ENCODE results near the gene AGAP1. TPM values are rescaled to one million over a fixed set of nuclear protein-coding genes. Genes with fewer than 3 reads are reported as not detected.

The AGAP1 gene
- total and polyA plus RNA-seq, 2 donors (not counting 3 experiments of a cell fraction or from before 2014, with no cell fraction given), result 10.2 to 20.9 TPM

DNA sequence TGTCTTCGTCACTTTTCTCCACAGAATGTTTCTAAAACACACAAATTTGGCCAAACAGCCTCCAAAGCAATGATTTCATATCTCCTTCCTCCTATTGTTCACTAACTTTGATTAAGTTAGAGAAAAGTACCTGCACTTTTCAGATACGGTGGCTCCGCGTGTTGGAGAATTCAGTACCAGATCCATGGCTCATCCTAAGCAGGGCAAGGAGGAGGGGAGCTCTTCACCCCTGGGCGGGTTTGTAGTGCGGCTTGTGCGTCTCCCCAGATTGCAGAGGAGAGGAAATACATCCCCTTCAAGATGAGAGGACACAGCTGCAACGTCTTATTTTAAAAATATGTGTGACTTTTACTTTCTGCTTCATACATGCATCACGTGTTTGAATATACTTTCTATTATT lies 333.0 kb downstream of the AGAP1 start:
- dilution Hi-C loops (cut with MboI; ENCODE audit: extremely low pct_ligation_motif_present, low sequenced_read_pairs), result no loop called here
- Histone ChIP-seq H3K36me3 (ENCODE audit: control insufficient read depth in 2 of 2, extremely low read depth in 1 of 2, insufficient read depth in 2 of 2, low read length in 2 of 2) (no peaks in the 10 kb centered on the region), H3K9me1 (replicated peaks; ENCODE audit: control insufficient read depth, extremely low read depth, insufficient read depth, low read length) (no peaks in the 10 kb centered on the region), H2AFZ (ENCODE audit: low read depth, low read length) (peak overlapping the region; percentile 45), H3K27me3 (ENCODE audit: control insufficient read depth in 2 of 2, insufficient read depth in 2 of 2, low read length in 2 of 2) (no peaks in the 10 kb centered on the region), H3K9me3 (replicated peaks; ENCODE audit: control insufficient read depth, insufficient read depth, low read length) (no peaks in the 10 kb centered on the region), H3K4me1 (ENCODE audit: control insufficient read depth, extremely low read depth, insufficient read depth, low read length) (peaks cover 13% of the 10 kb centered on the region), H4K20me1 (replicated peaks; ENCODE audit: control insufficient read depth, extremely low read depth, insufficient read depth, low read length) (no peaks in the 10 kb centered on the region), H3K4me3 (replicated peaks in 1 of 3; ENCODE audit: insufficient read depth in 1 of 3, low read depth in 1 of 3, low read length in 3 of 3) (no peak overlapping the region), H3K9ac (replicated peaks; ENCODE audit: extremely low read depth, insufficient read depth, low read length) (no peak overlapping the region), H3K4me2 (ENCODE audit: insufficient read depth, low read length) (peak overlapping the region; percentile 56), H3K27ac (ENCODE audit: insufficient read depth, low read depth, low read length) (no peak overlapping the region), H3K79me2 (ENCODE audit: control insufficient read depth, insufficient read depth, low read length) (no peaks in the 10 kb centered on the region)
- no TSS peak for BruUV-seq (replicated peaks)
- DNase-seq (ENCODE audit: low read depth, low spot score) (peak; percentile 56), FAIRE-seq (peak; percentile 37)
- no peak for TF ChIP-seq POLR2AphosphoS5 (IDR thresholded peaks at IDR 0.05; ENCODE audit: insufficient read depth, low read depth, low read length)
- no peak for TF ChIP-seq JUN (IDR thresholded peaks at IDR 0.05; ENCODE audit: borderline replicate concordance, insufficient read depth, insufficient read length, low read depth)
- TF ChIP-seq GATA2 (IDR thresholded peaks at IDR 0.05; ENCODE audit: insufficient read depth, insufficient read length, low read depth, low read length), result no peak
- TF ChIP-seq, protein P1, sequence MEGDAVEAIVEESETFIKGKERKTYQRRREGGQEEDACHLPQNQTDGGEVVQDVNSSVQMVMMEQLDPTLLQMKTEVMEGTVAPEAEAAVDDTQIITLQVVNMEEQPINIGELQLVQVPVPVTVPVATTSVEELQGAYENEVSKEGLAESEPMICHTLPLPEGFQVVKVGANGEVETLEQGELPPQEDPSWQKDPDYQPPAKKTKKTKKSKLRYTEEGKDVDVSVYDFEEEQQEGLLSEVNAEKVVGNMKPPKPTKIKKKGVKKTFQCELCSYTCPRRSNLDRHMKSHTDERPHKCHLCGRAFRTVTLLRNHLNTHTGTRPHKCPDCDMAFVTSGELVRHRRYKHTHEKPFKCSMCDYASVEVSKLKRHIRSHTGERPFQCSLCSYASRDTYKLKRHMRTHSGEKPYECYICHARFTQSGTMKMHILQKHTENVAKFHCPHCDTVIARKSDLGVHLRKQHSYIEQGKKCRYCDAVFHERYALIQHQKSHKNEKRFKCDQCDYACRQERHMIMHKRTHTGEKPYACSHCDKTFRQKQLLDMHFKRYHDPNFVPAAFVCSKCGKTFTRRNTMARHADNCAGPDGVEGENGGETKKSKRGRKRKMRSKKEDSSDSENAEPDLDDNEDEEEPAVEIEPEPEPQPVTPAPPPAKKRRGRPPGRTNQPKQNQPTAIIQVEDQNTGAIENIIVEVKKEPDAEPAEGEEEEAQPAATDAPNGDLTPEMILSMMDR (IDR thresholded peaks at IDR 0.05; ENCODE audit: extremely low read depth in 1 of 2, insufficient read depth in 1 of 2, low read depth in 1 of 2, low read length in 2 of 2), result no peak
- no peak for TF ChIP-seq MAX (IDR thresholded peaks at IDR 0.05; ENCODE audit: insufficient read depth, insufficient read length)
- TF ChIP-seq FOS (IDR thresholded peaks at IDR 0.05; ENCODE audit: borderline replicate concordance, insufficient read depth, low read length), result no peak
- TF ChIP-seq MYC (IDR thresholded peaks at IDR 0.05; ENCODE audit: low read depth, low read length), result no peak
- TF ChIP-seq POLR2A (IDR thresholded peaks at IDR 0.05; ENCODE audit: low read depth, low read length), result no peak
- no peak for TF ChIP-seq EZH2 (IDR thresholded peaks at IDR 0.05; ENCODE audit: borderline replicate concordance, low read depth, low read length, severe bottlenecking)
- CTCF ChIA-PET, result interaction anchor here (0.5 kb wide), 1 partner anchor 16 kb away, joined by 3 read pairs; no protein-coding TSS in a partner anchor
- POLR2A ChIA-PET, result no interaction called here
- intact Hi-C loops (cut with micrococcal nuclease), result loop anchor here (1.0 kb wide), 1 partner anchor 32 kb away; no protein-coding TSS in a partner anchor

Measured in endothelial cell of umbilical vein (primary cell).